Stimulated activated CD4-positive, alpha-beta T cell treated with anti-CD3 and anti-CD28 coated beads, Interleukin-1b, Interleukin-23, amount 100 ng/mL, for 4 hours (primary cell): Measurements from ENCODE around the gene FAM76B.
A peak's percentile ranks its signal among the peaks of the same experiment; 100 is the strongest.

Source experiments
- DNase-seq, 2 donors: peaks; one replicate each; pipeline ENCODE4 v3.0.0-alpha.2; 2020; ENCODE audit warnings: low read depth in 2 of 2

FAM76B gene

GRCh38 chr11:95792200-95792599 is 2.6 kb upstream of the FAM76B start:
- no peak for DNase-seq

GRCh38 chr11:95791709-95792033 is 2.1 kb upstream of the FAM76B start:
- DNase-seq, result no peak

- DNase-seq, result peak in 1 of 2 donors; percentile 23
These were observed 1.5 kb upstream of the FAM76B start for GRCh38 chr11:95790933-95791708.

- DNase-seq, result peak; percentile 81 to 93
These were observed 746 bp upstream of the FAM76B start, which contains the start of gene CEP57 for GRCh38 chr11:95790123-95790932. Gene CEP57, plus strand, starts transcription at chr11:95790498. Its CDS starts 201 bp downstream, at chr11:95790699.

GRCh38 chr11:95788921-95789505 is 569 bp downstream of the FAM76B start:
- DNase-seq, result no peak

- no peak for DNase-seq
These were observed 9.0 kb downstream of the FAM76B start for GRCh38 chr11:95780544-95780943.

- DNase-seq, result no peak
These were observed 10.9 kb downstream of the FAM76B start for GRCh38 chr11:95778699-95779098.

- no peak for DNase-seq
These were observed 12.7 kb downstream of the FAM76B start for GRCh38 chr11:95776859-95777258.

GRCh38 chr11:95768521-95768920 is 21.1 kb downstream of the FAM76B start:
- no peak for DNase-seq

- DNase-seq, result no peak
These were observed 22.1 kb downstream of the FAM76B start for GRCh38 chr11:95767498-95767897.

- no peak for DNase-seq
These were observed 22.9 kb downstream of the FAM76B start for GRCh38 chr11:95766701-95767100.

- DNase-seq, result no peak
These were observed 25.2 kb downstream of the FAM76B start for GRCh38 chr11:95764267-95764898.

- no peak for DNase-seq
These were observed 27.0 kb downstream of the FAM76B start for GRCh38 chr11:95762534-95762933.

GRCh38 chr11:95760941-95761340 is 28.6 kb downstream of the FAM76B start:
- DNase-seq, result no peak

- no peak for DNase-seq
These were observed 38.1 kb downstream of the FAM76B start for GRCh38 chr11:95751515-95751914.

- DNase-seq, result no peak
These were observed 39.5 kb downstream of the FAM76B start for GRCh38 chr11:95750101-95750500.

- no peak for DNase-seq
These were observed 50.3 kb downstream of the FAM76B start for GRCh38 chr11:95739108-95739938.

- DNase-seq, result no peak
These were observed 52.8 kb downstream of the FAM76B start for GRCh38 chr11:95736809-95737208.

GRCh38 chr11:95736355-95736754 is 53.2 kb downstream of the FAM76B start:
- DNase-seq, result no peak

- DNase-seq, result no peak
These were observed 55.5 kb downstream of the FAM76B start for GRCh38 chr11:95734009-95734572.
